SH-SY5Y (cell line): Measurements from ENCODE around the gene ADNP.

Experiments used
- GATA2 ChIP-seq: IDR thresholded peaks from 2 replicates; pipeline ENCODE4 v1.6.1; 2011; ENCODE audit warnings: mild to moderate bottlenecking, low read depth, low read length
- GATA3 ChIP-seq: IDR thresholded peaks from 2 replicates; pipeline ENCODE4 v1.6.1; 2011; ENCODE audit warnings: low read depth, mild to moderate bottlenecking, low read length, moderate library complexity

GRCh38 chr20:50913690-50914375 is 17.4 kb downstream of the ADNP start:
- TF ChIP-seq GATA2 (no peak), GATA3 (no peak)
